Urinary bladder (tissue), 4 donors: ENCODE results near the gene APEH. TPM values are rescaled to one million over a fixed set of nuclear protein-coding genes. Genes with fewer than 3 reads are reported as not detected.

Experiments used
- DNase-seq: peaks from one replicate; pipeline ENCODE4 v3.0.0-alpha.2; 2015; ENCODE audit errors: extremely low spot score
- H3K27ac ChIP-seq: one replicate; pipeline ENCODE4 v1.5.1; 2013; ENCODE audit warnings: low read depth, mild to moderate bottlenecking, moderate library complexity
- H3K36me3 ChIP-seq: one replicate; pipeline ENCODE4 v1.6.1; 2013; ENCODE audit warnings: mild to moderate bottlenecking, moderate library complexity; ENCODE audit not compliant: insufficient read depth
- H3K4me1 ChIP-seq: one replicate; pipeline ENCODE4 v1.6.1; 2013; ENCODE audit warnings: mild to moderate bottlenecking, moderate library complexity; ENCODE audit not compliant: insufficient read depth
- H3K4me3 ChIP-seq: one replicate; pipeline ENCODE4 v1.5.1; 2013; ENCODE audit warnings: low read depth, low read length
- WGBS: extraction: QIAGEN DNeasy Blood & Tissue Kit; methylation state at CpG from one replicate; pipeline ENCODE4 v1.1.7; 2013; 5-methylcytosine and 5-hydroxymethylcytosine counted together
- polyA plus RNA-seq: library from polyadenylated mRNA; stranded (reverse); fragments of 200-250 nt; gene quantifications from one replicate; pipeline ENCODE4 v1.2.3, GENCODE V29; 2013
- small RNA-seq: library from RNA; depleted of rRNA; stranded (forward); fragments of <200 nt; gene quantifications from one replicate; pipeline ENCODE3, GENCODE V24; 2014
- total RNA-seq: library from RNA; depleted of rRNA; stranded (reverse); fragments of >200 nt; gene quantifications from one replicate; pipeline ENCODE4 v1.2.3, GENCODE V29; 2014
- donor health status: healthy with polysubstance abuse.
- donor health status: healthy.

The APEH gene
- total and polyA plus RNA-seq, 2 donors = 51.4 to 73.4 TPM

DNA sequence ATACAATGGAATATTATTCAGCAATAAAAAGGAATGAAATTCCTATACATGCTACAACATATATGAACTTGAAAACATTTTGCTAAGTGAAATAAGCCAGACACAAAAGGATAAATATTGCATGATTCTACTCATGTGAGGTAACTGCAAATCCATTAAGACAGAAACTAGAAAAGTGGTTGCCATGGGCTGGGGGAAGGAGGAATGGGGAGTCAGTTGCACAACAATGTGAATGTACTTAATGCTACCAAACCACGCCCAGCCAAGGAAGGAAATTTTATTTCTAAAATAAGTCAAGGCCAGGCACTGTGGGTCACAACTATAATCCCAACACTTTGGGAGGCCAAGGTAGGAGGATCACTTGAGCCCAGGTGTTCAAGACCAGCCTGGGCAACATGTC, 59.4 kb downstream of the APEH start:
- H3K36me3 ChIP-seq = peaks cover 4% of the 10 kb centered on the region
- no peak for DNase-seq
- 93% methylated on average over 1 of the region's 1 CpG for WGBS

More for the DNA sequence above, 59.4 kb downstream of the APEH start:
- Histone ChIP-seq H3K27ac (no peak overlapping the region), H3K4me1 (no peaks in the 10 kb centered on the region), H3K4me3 (no peak overlapping the region)

Small RNA genes lying within 50 kb of the gene (small RNA-seq; reads per million reads assigned to genes)
- not detected for gene AMIGO3

Other genes starting within 250 kb of the APEH start
- gene NICN1, start 245.0 kb upstream of the APEH start, total RNA-seq = 6.3 TPM
- 13.7 TPM for gene NICN1, start 245.0 kb upstream of the APEH start, polyA plus RNA-seq
- gene DAG1, start 204.1 kb upstream of the APEH start, total RNA-seq = 34.1 TPM
- gene DAG1, start 204.1 kb upstream of the APEH start, polyA plus RNA-seq = 58.7 TPM
- 0.48 TPM for gene BSN, start 119.9 kb upstream of the APEH start, total RNA-seq
- gene BSN, start 119.9 kb upstream of the APEH start, polyA plus RNA-seq = 0.39 TPM
- 5.5 TPM for gene MST1, start 15.1 kb downstream of the APEH start, total RNA-seq
- 11.2 TPM for gene MST1, start 15.1 kb downstream of the APEH start, polyA plus RNA-seq
- 15.9 TPM for gene RNF123, start 15.2 kb downstream of the APEH start, total RNA-seq
- gene RNF123, start 15.2 kb downstream of the APEH start, polyA plus RNA-seq = 29.3 TPM
- gene AMIGO3, start 45.3 kb downstream of the APEH start, total RNA-seq = not detected
- 1.1 TPM for gene AMIGO3, start 45.3 kb downstream of the APEH start, polyA plus RNA-seq
- gene GMPPB, start 49.6 kb downstream of the APEH start, total RNA-seq = 11.3 TPM
- gene GMPPB, start 49.6 kb downstream of the APEH start, polyA plus RNA-seq = 17.9 TPM
- gene IP6K1, start 112.2 kb downstream of the APEH start, total RNA-seq = 31.6 TPM
- gene IP6K1, start 112.2 kb downstream of the APEH start, polyA plus RNA-seq = 31.0 TPM
- not detected for gene CDHR4, start 125.5 kb downstream of the APEH start, total RNA-seq
- gene CDHR4, start 125.5 kb downstream of the APEH start, polyA plus RNA-seq = 0.10 TPM
- gene INKA1, start 128.9 kb downstream of the APEH start, total RNA-seq = 10.3 TPM
- 6.5 TPM for gene INKA1, start 128.9 kb downstream of the APEH start, polyA plus RNA-seq
- gene UBA7, start 139.6 kb downstream of the APEH start, total RNA-seq = 39.6 TPM
- gene UBA7, start 139.6 kb downstream of the APEH start, polyA plus RNA-seq = 37.7 TPM
- 6.8 TPM for gene TRAIP, start 182.2 kb downstream of the APEH start, total RNA-seq
- gene TRAIP, start 182.2 kb downstream of the APEH start, polyA plus RNA-seq = 2.6 TPM
- 0.37 TPM for gene CAMKV, start 195.6 kb downstream of the APEH start, total RNA-seq
- gene CAMKV, start 195.6 kb downstream of the APEH start, polyA plus RNA-seq = not detected
- 1.7 TPM for gene MST1R, start 229.5 kb downstream of the APEH start, total RNA-seq
- 6.8 TPM for gene MST1R, start 229.5 kb downstream of the APEH start, polyA plus RNA-seq